ENCODE measurements around the gene GFOD1. TPM values are rescaled to one million over a fixed set of nuclear protein-coding genes. Genes with fewer than 3 reads are reported as not detected.

Gene GFOD1
- total and polyA plus RNA-seq, 2 of the 4 experiments (the other 2 are of a cell fraction): 1.8 to 3.4 TPM

- H4K20me1 ChIP-seq (ENCODE audit: insufficient read depth, low read length): no peaks in the 10 kb centered on the region
- no peaks in the 10 kb centered on the region for H3K36me3 ChIP-seq (ENCODE audit: control insufficient read depth, insufficient read depth, low read length)
- H3K27ac ChIP-seq (ENCODE audit: insufficient read depth, low read length): no peak overlapping the region
- DNase-seq: no peak
- H3K56ac ChIP-seq (ENCODE audit: extremely low read depth, insufficient read depth, low read length): no peak overlapping the region
- BruUV-seq (replicated peaks): no TSS peak
- H2BK5ac ChIP-seq (ENCODE audit: low read depth, low read length, poor library complexity, severe bottlenecking): no peak overlapping the region
- peaks cover 11% of the 10 kb centered on the region; the same call in 1 of the 2 replicates for H3K9me1 ChIP-seq (ENCODE audit: insufficient read depth, low read length)
- H4K91ac ChIP-seq (ENCODE audit: insufficient read depth, low read depth, low read length): no peak overlapping the region
- peaks cover 3 to 9% of the 10 kb centered on the region in 2 experiments; a peak in 1 of 4 replicates for H3K79me1 ChIP-seq (ENCODE audit: low read depth in 1 of 2, low read length in 2 of 2)
- H4K8ac ChIP-seq (ENCODE audit: low read depth in 2 of 2, low read length in 2 of 2): no peak overlapping the region; a peak in 1 of 4 replicates
- no peak overlapping the region for H2AK9ac ChIP-seq (replicated peaks; ENCODE audit: low read depth, low read length, poor library complexity)
- POLR2A ChIA-PET (ENCODE audit: unreplicated experiment): no interaction called here
- H3K9me3 ChIP-seq (ENCODE audit: control insufficient read depth, insufficient read depth, low read length): no peaks in the 10 kb centered on the region
- peaks cover 13% of the 10 kb centered on the region for H3K4me1 ChIP-seq (ENCODE audit: control insufficient read depth, insufficient read depth, low read length)
- H3K18ac ChIP-seq (ENCODE audit: low read depth, low read length): no peak overlapping the region
- peak overlapping the region; percentile 63; the same call in 1 of the 2 replicates for H3K14ac ChIP-seq (replicated peaks; ENCODE audit: low read depth, low read length)
- no peak for TF ChIP-seq CHD1 (IDR thresholded peaks at IDR 0.05; ENCODE audit: low read depth, low read length)
- no peak for TF ChIP-seq NFE2L2 (IDR thresholded peaks at IDR 0.05; ENCODE audit: low read depth, low read length)
- no peak for TF ChIP-seq BHLHE40 (IDR thresholded peaks at IDR 0.05; ENCODE audit: low read depth, low read length)
- H2AFZ ChIP-seq (replicated peaks; ENCODE audit: low read length, poor library complexity): peak overlapping the region; percentile 13
- H2AK5ac ChIP-seq (ENCODE audit: low read depth, low read length): peak overlapping the region; percentile 16; the same call in 1 of the 2 replicates
- ATAC-seq (ENCODE audit: low read depth): no peak
- H2BK20ac ChIP-seq (ENCODE audit: low read depth, low read length): peak overlapping the region; percentile 33
- H3K23ac ChIP-seq (ENCODE audit: low read depth, low read length): no peak overlapping the region
- intact Hi-C loops (cut with micrococcal nuclease): no loop called here
- CTCF ChIA-PET: interaction anchor here (1.0 kb wide), 1 partner anchor 43 kb away, joined by 3 read pairs; no protein-coding TSS in a partner anchor
- H3K9ac ChIP-seq (ENCODE audit: low read depth, low read length): no peak overlapping the region
- no peak overlapping the region for H3K4me2 ChIP-seq (ENCODE audit: low read depth, low read length)
- dilution Hi-C loops (cut with HindIII; ENCODE audit: low sequenced_read_pairs, unreplicated experiment): no loop called here
- no peak overlapping the region for H4K5ac ChIP-seq (ENCODE audit: low read depth, low read length)
- no peaks in the 10 kb centered on the region for H3K27me3 ChIP-seq (ENCODE audit: control insufficient read depth, insufficient read depth, low read length)
- in situ Hi-C loops (cut with MboI; ENCODE audit: low sequenced_read_pairs): no loop called here
- H2BK120ac ChIP-seq (ENCODE audit: low read depth, low read length): peak overlapping the region; percentile 22; the same call in 1 of the 2 replicates
- H3K4me3 ChIP-seq (ENCODE audit: insufficient read depth, low read depth, low read length): no peak overlapping the region
- no peak overlapping the region for H2BK15ac ChIP-seq (ENCODE audit: low read depth, low read length)
- no CpG with 5 or more reads among the region's 5 CpGs for WGBS, 2 experiments (ENCODE audit: extremely low coverage in 2 of 2, insufficient read length in 1 of 2)
- H3K4ac ChIP-seq (ENCODE audit: low read depth, low read length): no peak overlapping the region
Observed at GRCh38 chr6:13455552-13455966, 31.8 kb downstream of the GFOD1 start.
